MM.1S (cell line): ENCODE data around the gene MICU1.
"Not testable (repeated sequence)": the region's sequence is repeated elsewhere in the genome, so short reads cannot be mapped to it uniquely, and the experiment has no call there.

ENCODE experiments used
- DNase-seq: peaks from one replicate; pipeline ENCODE4 v3.0.0-alpha.2; 2015
- H2AFZ ChIP-seq: fragments of 300-600 bp; sonication (generic); 2 replicates; pipeline ENCODE4 v1.6.0; 2016; ENCODE audit warnings: antibody characterized with exemption, low read length
- H3F3A ChIP-seq: fragments of 300-600 bp; sonication (generic); 2 replicates; pipeline ENCODE4 v1.6.1; 2016; ENCODE audit warnings: mild to moderate bottlenecking, antibody characterized with exemption, low read length, moderate library complexity, mixed read lengths; ENCODE audit not compliant: insufficient read depth
- H3K27ac ChIP-seq: fragments of 300-600 bp; sonication (generic); 2 replicates; pipeline ENCODE4 v1.5.1; 2016; ENCODE audit warnings: mild to moderate bottlenecking, low read length
- H3K27me3 ChIP-seq: fragments of 300-600 bp; sonication (generic); replicated peaks from 2 replicates; pipeline ENCODE4 v1.6.0; 2016; ENCODE audit warnings: low read length; ENCODE audit not compliant: insufficient read depth
- H3K36me3 ChIP-seq: fragments of 300-600 bp; sonication (generic); replicated peaks from 2 replicates; pipeline ENCODE4 v1.6.1; 2016; ENCODE audit warnings: mild to moderate bottlenecking, low read length, mixed read lengths; ENCODE audit not compliant: insufficient read depth
- H3K4me1 ChIP-seq: fragments of 300-600 bp; sonication (generic); 2 replicates; pipeline ENCODE4 v1.6.1; 2016; ENCODE audit warnings: low read length, mixed read lengths
- H3K4me2 ChIP-seq: fragments of 300-600 bp; sonication (generic); 2 replicates; pipeline ENCODE4 v1.6.0; 2016; ENCODE audit warnings: low read depth, low read length
- H3K4me3 ChIP-seq: fragments of 300-600 bp; sonication (generic); 2 replicates; pipeline ENCODE4 v1.5.1; 2016; ENCODE audit warnings: low read length, mixed read lengths
- H3K79me2 ChIP-seq: fragments of 300-600 bp; sonication (generic); 2 replicates; pipeline ENCODE4 v1.6.1; 2016; ENCODE audit warnings: mixed run types, low read length, mixed read lengths
- H3K9ac ChIP-seq: fragments of 300-600 bp; sonication (generic); 2 replicates; pipeline ENCODE4 v1.6.1; 2016; ENCODE audit warnings: low read length, mixed read lengths
- H3K9me2 ChIP-seq: fragments of 300-600 bp; sonication (generic); replicated peaks from 2 replicates; pipeline ENCODE4 v1.6.1; 2016; ENCODE audit warnings: mild to moderate bottlenecking, low read length, mixed read lengths; ENCODE audit not compliant: insufficient read depth
- H3K9me3 ChIP-seq: fragments of 300-600 bp; sonication (generic); replicated peaks from 2 replicates; pipeline ENCODE4 v1.6.1; 2016; ENCODE audit warnings: mild to moderate bottlenecking, low read length, mixed read lengths; ENCODE audit not compliant: insufficient read depth
- H4K20me1 ChIP-seq: fragments of 300-600 bp; sonication (generic); 2 replicates; pipeline ENCODE4 v1.6.1; 2016; ENCODE audit warnings: mild to moderate bottlenecking, low read length, moderate library complexity, mixed read lengths; ENCODE audit not compliant: insufficient read depth
- CTCF ChIP-seq: fragments of 300-600 bp; sonication (generic); IDR thresholded peaks from 2 replicates; pipeline ENCODE4 v1.5.1; 2016; ENCODE audit warnings: antibody characterized with exemption, low read length, mixed read lengths
- EZH2 ChIP-seq: fragments of 300-600 bp; sonication (generic); optimal IDR thresholded peaks from 2 replicates; pipeline ENCODE3; 2017; ENCODE audit warnings: low read depth, mild to moderate bottlenecking, antibody characterized with exemption, low read length, mixed read lengths
- EZH2phosphoT487 ChIP-seq: fragments of 300-600 bp; sonication (generic); IDR thresholded peaks from 2 replicates; pipeline ENCODE4 v1.6.1; 2018; ENCODE audit warnings: antibody characterized with exemption, low read length

MICU1 gene

DNA sequence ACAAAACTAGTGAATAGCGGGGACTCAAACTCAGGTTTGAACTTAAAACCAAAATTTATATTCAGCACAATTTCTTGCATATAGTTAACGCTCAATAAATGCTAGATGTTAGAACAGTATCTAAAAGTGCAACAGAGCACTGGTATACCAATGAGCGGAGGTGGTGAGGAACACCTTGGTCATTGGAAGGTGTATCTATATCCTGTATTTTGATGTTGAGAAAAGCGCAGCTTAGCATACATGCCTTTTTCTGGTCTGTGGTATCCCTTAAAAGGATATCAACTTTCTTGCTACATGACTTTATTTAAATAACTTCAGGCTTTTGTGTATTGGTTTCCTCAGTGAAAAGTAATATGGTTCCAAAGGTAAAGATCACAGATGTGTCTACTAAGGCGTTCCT, 237.8 kb downstream of the MICU1 start:
- Histone ChIP-seq H3K27ac (no peak overlapping the region), H3K27me3 (no peaks in the 10 kb centered on the region), H3K4me1 (no peaks in the 10 kb centered on the region), H3F3A (no peaks in the 10 kb centered on the region), H3K9me3 (no peaks in the 10 kb centered on the region), H3K9me2 (no peaks in the 10 kb centered on the region), H3K4me2 (no peak overlapping the region), H3K4me3 (no peak overlapping the region), H4K20me1 (no peaks in the 10 kb centered on the region), H3K9ac (no peak overlapping the region), H3K79me2 (no peaks in the 10 kb centered on the region), H3K36me3 (no peaks in the 10 kb centered on the region), H2AFZ (no peak overlapping the region)
- TF ChIP-seq EZH2 (no peak), CTCF (no peak), EZH2phosphoT487 (no peak)
- DNase-seq, result no peak

DNA sequence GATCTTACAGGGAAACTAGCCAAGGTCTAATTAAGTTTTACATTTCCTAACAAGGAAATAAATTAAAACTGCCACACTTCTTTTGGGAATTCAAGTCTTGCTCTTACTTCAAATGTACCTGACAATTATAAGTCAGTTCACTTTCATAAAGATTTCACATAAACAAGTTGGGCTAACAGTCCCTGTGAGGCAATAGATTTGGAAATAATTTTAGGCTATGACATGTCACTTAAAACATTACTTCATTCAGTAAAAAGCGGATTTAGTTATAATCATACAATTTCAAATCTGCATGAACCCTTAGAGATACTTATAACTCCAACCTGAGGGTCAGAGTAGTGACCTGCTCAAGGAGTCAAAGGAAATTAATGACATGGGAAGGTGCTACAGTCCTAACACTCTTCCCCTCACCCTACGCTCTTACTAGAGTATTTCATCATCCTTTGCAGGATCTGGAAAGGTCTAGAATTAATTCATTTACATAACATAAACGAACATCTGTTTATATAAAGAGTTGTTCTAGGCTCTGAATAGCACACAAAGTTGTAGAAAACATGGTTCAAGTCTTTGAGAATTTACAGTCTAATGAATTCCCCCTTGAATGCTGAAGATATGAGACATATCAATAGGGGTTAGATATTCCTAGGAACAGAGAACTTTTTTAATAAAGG, 238.8 kb downstream of the MICU1 start:
- H3F3A ChIP-seq, result no peaks in the 10 kb centered on the region
- no peak overlapping the region for H3K4me2 ChIP-seq
- H2AFZ ChIP-seq, result no peak overlapping the region
- DNase-seq, result no peak
- H3K27me3 ChIP-seq, result no peaks in the 10 kb centered on the region
- no peaks in the 10 kb centered on the region for H3K36me3 ChIP-seq
- H3K4me1 ChIP-seq, result no peaks in the 10 kb centered on the region
- H3K27ac ChIP-seq, result no peak overlapping the region
- TF ChIP-seq CTCF (no peak), EZH2phosphoT487 (no peak), EZH2 (no peak)
- no peaks in the 10 kb centered on the region for H4K20me1 ChIP-seq
- H3K9me2 ChIP-seq, result no peaks in the 10 kb centered on the region
- no peaks in the 10 kb centered on the region for H3K79me2 ChIP-seq
- H3K4me3 ChIP-seq, result no peak overlapping the region
- H3K9ac ChIP-seq, result no peak overlapping the region
- H3K9me3 ChIP-seq, result no peaks in the 10 kb centered on the region

DNA sequence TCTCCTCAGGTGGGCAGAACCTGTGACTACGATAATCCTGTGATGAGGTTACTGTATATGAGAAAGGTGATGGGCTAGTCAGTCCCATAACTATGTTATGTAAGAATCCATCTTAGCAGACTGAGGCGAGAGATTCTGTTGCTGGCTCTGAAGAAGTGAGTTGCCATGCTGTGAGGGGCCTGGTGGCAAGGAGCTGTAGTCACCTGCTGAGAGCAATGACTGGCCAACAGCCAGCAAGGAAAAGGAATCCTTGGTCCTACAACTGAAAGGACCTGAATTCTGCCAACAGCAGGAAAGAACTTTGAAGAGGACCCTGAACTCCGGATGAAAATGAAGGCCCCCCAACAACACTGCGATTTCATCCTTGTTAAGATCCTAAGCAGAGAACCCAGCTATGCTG, 240.2 kb downstream of the MICU1 start:
- H3K9me3 ChIP-seq, result no peaks in the 10 kb centered on the region
- H3K4me2 ChIP-seq, result no peak overlapping the region
- no peaks in the 10 kb centered on the region for H3K9me2 ChIP-seq
- no peaks in the 10 kb centered on the region for H3K79me2 ChIP-seq
- no peak overlapping the region for H3K4me3 ChIP-seq
- TF ChIP-seq EZH2 (no peak), CTCF (no peak), EZH2phosphoT487 (no peak)
- no peak overlapping the region for H2AFZ ChIP-seq
- no peaks in the 10 kb centered on the region for H3K36me3 ChIP-seq
- no peak overlapping the region for H3K27ac ChIP-seq
- no peaks in the 10 kb centered on the region for H3K27me3 ChIP-seq
- no peak overlapping the region for H3K9ac ChIP-seq
- no peaks in the 10 kb centered on the region for H4K20me1 ChIP-seq
- DNase-seq, result no peak
- no peaks in the 10 kb centered on the region for H3F3A ChIP-seq
- no peaks in the 10 kb centered on the region for H3K4me1 ChIP-seq

- H3K27me3 ChIP-seq, H3K4me1 ChIP-seq, H3K9me2 ChIP-seq, H3K79me2 ChIP-seq, H4K20me1 ChIP-seq, H3K27ac ChIP-seq, DNase-seq, H3K4me3 ChIP-seq, H3K9me3 ChIP-seq, H3K36me3 ChIP-seq, H3K4me2 ChIP-seq, H3K9ac ChIP-seq, H2AFZ ChIP-seq, H3F3A ChIP-seq: not testable (repeated sequence)
These were observed 240.9 kb downstream of the MICU1 start for GRCh38 chr10:72384982-72385381.
